Fibroblast of mammary gland (primary cell): ENCODE measurements around the gene FAM50B.

Source experiments
- DNase-seq: peaks from one replicate; pipeline ENCODE4 v3.0.0-alpha.2; 2010; ENCODE audit warnings: low read depth
- H3K4me3 ChIP-seq: 2 replicates; pipeline ENCODE4 v1.5.1; 2011; ENCODE audit warnings: low read depth, mild to moderate bottlenecking, low read length, moderate library complexity; ENCODE audit not compliant: control insufficient read depth
- CTCF ChIP-seq: conservative IDR thresholded peaks from 2 replicates; pipeline ENCODE4 v1.5.1; 2011; ENCODE audit warnings: low read depth, low read length, inconsistent platforms; ENCODE audit not compliant: control insufficient read depth, insufficient read depth

Gene FAM50B, protein sequence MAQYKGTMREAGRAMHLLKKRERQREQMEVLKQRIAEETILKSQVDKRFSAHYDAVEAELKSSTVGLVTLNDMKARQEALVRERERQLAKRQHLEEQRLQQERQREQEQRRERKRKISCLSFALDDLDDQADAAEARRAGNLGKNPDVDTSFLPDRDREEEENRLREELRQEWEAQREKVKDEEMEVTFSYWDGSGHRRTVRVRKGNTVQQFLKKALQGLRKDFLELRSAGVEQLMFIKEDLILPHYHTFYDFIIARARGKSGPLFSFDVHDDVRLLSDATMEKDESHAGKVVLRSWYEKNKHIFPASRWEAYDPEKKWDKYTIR

DNA sequence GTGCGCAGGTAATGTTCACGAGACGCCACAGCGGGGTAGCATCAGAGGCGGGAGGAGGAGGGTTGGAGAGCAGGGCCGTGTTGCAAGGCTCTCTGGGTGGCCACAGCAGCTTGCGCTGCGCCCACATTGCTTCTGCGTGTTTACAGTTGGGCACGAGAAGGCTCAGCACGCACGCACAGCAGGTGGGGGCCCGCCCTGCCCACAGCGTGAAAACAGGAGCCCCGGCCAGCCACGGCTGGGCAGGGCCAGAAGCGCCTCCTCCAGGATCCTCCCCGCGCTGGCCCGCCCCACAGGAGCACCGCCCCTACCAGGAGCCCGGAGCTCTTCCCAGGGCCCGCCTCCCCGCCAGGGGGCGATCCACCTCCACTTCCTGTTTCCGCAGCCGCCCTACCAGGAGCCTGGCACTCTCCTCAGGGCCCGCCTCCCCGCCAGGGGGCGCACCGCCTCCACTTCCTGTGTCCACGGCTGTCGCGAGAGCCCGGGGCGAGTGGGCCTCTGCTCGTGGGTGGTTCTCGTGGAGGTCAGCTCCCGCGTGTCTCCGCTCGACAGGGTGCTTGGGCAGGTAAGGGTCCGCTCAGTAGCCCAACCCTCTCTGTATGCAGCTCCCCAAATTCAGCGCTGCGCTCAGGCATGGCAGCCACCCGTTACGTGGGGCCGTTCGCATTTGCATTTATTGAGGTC lies at the start of gene FAM50B:
TSS of gene FAM50B (plus strand) at position 449 of the 681 bp plus-strand sequence. CDS start 439 bp downstream, outside the sequence.
- peak within 1 kb of the TSS; percentile 61 for H3K4me3 ChIP-seq
- DNase-seq, result peak; percentile 80
- TF ChIP-seq CTCF, result peak; percentile 61

GRCh38 chr6:3799719-3800118 lies 49.5 kb upstream of the FAM50B start:
- no peak overlapping the region for H3K4me3 ChIP-seq
- no peak for TF ChIP-seq CTCF
- no peak for DNase-seq

DNA sequence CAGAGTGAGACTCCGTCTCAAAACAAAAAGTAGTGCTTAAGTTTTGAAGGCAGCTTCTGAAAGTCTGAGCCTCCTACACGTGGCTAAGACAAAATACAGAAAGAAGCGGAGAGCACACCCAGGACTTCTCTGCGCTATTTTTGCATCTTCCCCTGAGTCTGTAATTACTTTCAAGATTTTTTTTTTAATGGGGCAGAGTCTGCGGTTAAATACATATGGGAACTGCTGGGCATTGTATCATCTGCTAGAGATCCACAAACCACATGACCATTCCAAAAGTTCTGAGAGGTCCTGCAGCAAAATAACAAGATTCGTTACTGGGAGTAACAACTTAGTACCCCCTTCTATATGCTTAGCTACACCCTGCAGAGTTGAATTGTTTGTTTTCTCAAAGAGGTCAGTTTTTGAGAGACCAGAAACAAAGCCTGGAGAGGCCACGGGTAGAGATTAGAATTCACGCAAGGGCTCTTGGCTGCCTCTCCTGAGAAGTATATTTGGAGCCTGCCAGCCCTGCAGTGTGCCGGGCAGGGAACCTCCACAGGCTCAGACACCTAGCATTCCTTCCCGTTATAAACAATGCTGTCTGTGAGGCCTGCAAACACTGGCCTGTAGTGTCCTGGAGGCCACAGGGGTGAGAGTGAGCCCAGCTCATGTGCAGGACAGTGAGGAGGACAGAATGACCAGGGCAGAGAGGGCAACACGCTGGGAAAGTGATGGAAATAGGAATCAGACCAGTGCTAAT lies 48.2 kb upstream of the FAM50B start:
- no peak for DNase-seq
- no peak overlapping the region for H3K4me3 ChIP-seq
- TF ChIP-seq CTCF, result no peak

GRCh38 chr6:3801960-3802359 lies 47.2 kb upstream of the FAM50B start:
- TF ChIP-seq CTCF, result no peak
- H3K4me3 ChIP-seq, result no peak overlapping the region
- DNase-seq, result no peak

DNA sequence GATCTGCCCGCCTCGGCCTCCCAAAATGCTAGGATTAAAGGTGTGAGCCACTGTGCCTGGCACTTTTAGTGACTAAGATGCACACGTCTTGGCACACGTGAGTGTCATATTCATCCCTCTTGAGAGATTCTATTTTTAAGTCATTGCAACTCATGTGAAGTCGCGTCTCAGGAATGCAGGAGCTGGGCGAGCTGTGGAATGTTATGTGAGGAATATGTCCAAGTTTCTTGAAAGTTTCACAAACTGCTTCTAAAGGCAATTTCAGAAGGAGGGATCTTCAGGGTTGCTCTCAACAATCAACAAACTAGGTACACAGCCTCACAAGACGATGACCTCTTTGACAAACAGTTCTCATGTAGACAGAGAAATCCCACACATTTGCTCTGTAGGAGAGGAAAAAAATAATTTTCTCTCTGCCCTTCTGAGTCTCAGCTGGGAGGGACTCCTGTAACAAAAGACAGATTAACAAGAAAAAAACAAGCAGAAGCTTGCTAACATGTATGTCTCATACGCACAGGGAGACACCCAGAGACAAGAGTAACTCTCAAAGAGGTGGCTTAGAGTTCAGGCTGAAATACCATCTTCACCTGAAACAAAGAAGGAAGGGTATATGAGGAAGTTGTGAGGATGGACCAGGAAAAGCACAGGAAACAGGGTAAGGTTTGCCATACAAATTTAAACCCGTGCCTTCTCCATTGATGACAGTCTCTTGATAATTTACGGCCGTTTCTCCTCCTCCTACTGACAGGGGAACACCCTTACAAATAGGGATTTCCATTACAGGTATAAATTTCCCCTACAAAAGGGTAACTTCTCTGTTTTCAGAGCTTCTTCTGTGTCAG lies 45.3 kb upstream of the FAM50B start:
- DNase-seq, result peak; percentile 93
- TF ChIP-seq CTCF, result no peak
- H3K4me3 ChIP-seq, result no peak overlapping the region

GRCh38 chr6:3804964-3805363 lies 44.2 kb upstream of the FAM50B start:
- no peak for TF ChIP-seq CTCF
- no peak for DNase-seq
- no peak overlapping the region for H3K4me3 ChIP-seq
